OCI-LY1 (cell line): ENCODE measurements around the gene SLC22A15.

Source experiments
- CTCF ChIP-seq: fragments of 200-600 bp; sonication (generic), shearing (Covaris generic); IDR thresholded peaks from 2 replicates; pipeline ENCODE4 v1.5.1; 2017; ENCODE audit warnings: mild to moderate bottlenecking, antibody characterized with exemption, low read length, moderate library complexity, mixed read lengths
- EZH2 ChIP-seq: fragments of 200-600 bp; sonication (generic), shearing (Covaris generic); IDR thresholded peaks from 2 replicates; pipeline ENCODE4 v1.8.0; 2017; ENCODE audit warnings: borderline replicate concordance, mixed run types, mild to moderate bottlenecking, antibody characterized with exemption, low read length, moderate library complexity, mixed read lengths

- TF ChIP-seq CTCF = no peak
- TF ChIP-seq EZH2 = no peak
Measured at GRCh38 chr1:116075575-116075974, 99.3 kb downstream of the SLC22A15 start.
